ENCODE results near the gene BEGAIN. TPM values are rescaled to one million over a fixed set of nuclear protein-coding genes. Genes with fewer than 3 reads are reported as not detected.

The BEGAIN gene
- polyA plus RNA-seq, 1 donor from 2014 or later: 10.9 TPM

DNA sequence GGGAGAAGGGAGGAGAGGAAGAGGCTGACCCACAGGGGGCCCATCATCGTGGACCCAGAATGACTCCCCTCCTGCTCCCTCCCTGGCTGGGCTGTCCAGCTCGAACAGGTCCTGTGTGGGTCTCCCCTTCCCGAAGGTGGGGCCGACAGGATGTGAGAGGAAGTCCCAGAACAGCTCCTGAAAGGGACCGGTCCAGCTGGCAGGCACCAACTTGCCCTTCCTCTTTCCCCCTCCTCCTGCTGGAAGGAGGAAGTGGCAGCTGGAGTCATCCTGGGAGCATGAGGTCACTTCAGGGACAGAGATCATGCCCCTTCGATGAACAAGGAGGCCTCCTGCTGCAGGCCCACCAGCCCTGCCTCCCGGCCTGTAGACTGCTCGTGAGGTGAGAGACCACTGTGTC lies 35.0 kb upstream of the BEGAIN start:
- Histone ChIP-seq H3K4me2 (ENCODE audit: low read length) (no peak overlapping the region), H3K27ac (ENCODE audit: low read length) (no peak overlapping the region), H3K4me3 (ENCODE audit: low read length) (no peak overlapping the region), H2AFZ (ENCODE audit: low read depth, low read length) (no peak overlapping the region), H3F3A (ENCODE audit: insufficient read depth, low read length, poor library complexity, severe bottlenecking) (no peaks in the 10 kb centered on the region), H3K79me2 (replicated peaks; ENCODE audit: insufficient read depth, low read length) (no peaks in the 10 kb centered on the region), H4K20me1 (ENCODE audit: insufficient read depth) (no peaks in the 10 kb centered on the region), H3K9me2 (ENCODE audit: insufficient read depth, low read length) (no peaks in the 10 kb centered on the region), H3K27me3 (ENCODE audit: insufficient read depth, low read depth, low read length) (no peaks in the 10 kb centered on the region), H3K9me3 (ENCODE audit: low read length) (no peaks in the 10 kb centered on the region), H3K36me3 (ENCODE audit: insufficient read depth, low read length) (no peaks in the 10 kb centered on the region), H3K9ac (ENCODE audit: low read length) (no peak overlapping the region)
- TF ChIP-seq MXI1 (conservative IDR thresholded peaks at IDR 0.05; ENCODE audit: poor library complexity, severe bottlenecking) (no peak), RAD21 (conservative IDR thresholded peaks at IDR 0.05) (no peak), EZH2 (IDR thresholded peaks at IDR 0.05; ENCODE audit: borderline replicate concordance, insufficient read depth, low read length, poor library complexity, severe bottlenecking) (no peak), POLR2AphosphoS5 (IDR thresholded peaks at IDR 0.05) (no peak), EP300 (conservative IDR thresholded peaks at IDR 0.05; ENCODE audit: poor library complexity, severe bottlenecking) (no peak), TAF1 (IDR thresholded peaks at IDR 0.05; ENCODE audit: low read depth) (no peak), SMC3 (conservative IDR thresholded peaks at IDR 0.05; ENCODE audit: poor library complexity) (no peak)
- TF ChIP-seq, protein P1, sequence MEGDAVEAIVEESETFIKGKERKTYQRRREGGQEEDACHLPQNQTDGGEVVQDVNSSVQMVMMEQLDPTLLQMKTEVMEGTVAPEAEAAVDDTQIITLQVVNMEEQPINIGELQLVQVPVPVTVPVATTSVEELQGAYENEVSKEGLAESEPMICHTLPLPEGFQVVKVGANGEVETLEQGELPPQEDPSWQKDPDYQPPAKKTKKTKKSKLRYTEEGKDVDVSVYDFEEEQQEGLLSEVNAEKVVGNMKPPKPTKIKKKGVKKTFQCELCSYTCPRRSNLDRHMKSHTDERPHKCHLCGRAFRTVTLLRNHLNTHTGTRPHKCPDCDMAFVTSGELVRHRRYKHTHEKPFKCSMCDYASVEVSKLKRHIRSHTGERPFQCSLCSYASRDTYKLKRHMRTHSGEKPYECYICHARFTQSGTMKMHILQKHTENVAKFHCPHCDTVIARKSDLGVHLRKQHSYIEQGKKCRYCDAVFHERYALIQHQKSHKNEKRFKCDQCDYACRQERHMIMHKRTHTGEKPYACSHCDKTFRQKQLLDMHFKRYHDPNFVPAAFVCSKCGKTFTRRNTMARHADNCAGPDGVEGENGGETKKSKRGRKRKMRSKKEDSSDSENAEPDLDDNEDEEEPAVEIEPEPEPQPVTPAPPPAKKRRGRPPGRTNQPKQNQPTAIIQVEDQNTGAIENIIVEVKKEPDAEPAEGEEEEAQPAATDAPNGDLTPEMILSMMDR (IDR thresholded peaks at IDR 0.05; ENCODE audit: poor library complexity, severe bottlenecking): no peak
- TF ChIP-seq, protein P2, sequence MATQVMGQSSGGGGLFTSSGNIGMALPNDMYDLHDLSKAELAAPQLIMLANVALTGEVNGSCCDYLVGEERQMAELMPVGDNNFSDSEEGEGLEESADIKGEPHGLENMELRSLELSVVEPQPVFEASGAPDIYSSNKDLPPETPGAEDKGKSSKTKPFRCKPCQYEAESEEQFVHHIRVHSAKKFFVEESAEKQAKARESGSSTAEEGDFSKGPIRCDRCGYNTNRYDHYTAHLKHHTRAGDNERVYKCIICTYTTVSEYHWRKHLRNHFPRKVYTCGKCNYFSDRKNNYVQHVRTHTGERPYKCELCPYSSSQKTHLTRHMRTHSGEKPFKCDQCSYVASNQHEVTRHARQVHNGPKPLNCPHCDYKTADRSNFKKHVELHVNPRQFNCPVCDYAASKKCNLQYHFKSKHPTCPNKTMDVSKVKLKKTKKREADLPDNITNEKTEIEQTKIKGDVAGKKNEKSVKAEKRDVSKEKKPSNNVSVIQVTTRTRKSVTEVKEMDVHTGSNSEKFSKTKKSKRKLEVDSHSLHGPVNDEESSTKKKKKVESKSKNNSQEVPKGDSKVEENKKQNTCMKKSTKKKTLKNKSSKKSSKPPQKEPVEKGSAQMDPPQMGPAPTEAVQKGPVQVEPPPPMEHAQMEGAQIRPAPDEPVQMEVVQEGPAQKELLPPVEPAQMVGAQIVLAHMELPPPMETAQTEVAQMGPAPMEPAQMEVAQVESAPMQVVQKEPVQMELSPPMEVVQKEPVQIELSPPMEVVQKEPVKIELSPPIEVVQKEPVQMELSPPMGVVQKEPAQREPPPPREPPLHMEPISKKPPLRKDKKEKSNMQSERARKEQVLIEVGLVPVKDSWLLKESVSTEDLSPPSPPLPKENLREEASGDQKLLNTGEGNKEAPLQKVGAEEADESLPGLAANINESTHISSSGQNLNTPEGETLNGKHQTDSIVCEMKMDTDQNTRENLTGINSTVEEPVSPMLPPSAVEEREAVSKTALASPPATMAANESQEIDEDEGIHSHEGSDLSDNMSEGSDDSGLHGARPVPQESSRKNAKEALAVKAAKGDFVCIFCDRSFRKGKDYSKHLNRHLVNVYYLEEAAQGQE (IDR thresholded peaks at IDR 0.05; ENCODE audit: borderline replicate concordance): no peak

- Histone ChIP-seq H3K36me3 (ENCODE audit: insufficient read depth, low read length) (no peaks in the 10 kb centered on the region), H3K9me2 (ENCODE audit: insufficient read depth, low read length) (no peaks in the 10 kb centered on the region), H3K9ac (ENCODE audit: low read length) (no peak overlapping the region), H2AFZ (ENCODE audit: low read depth, low read length) (no peak overlapping the region), H3F3A (ENCODE audit: insufficient read depth, low read length, poor library complexity, severe bottlenecking) (no peaks in the 10 kb centered on the region), H3K79me2 (replicated peaks; ENCODE audit: insufficient read depth, low read length) (no peaks in the 10 kb centered on the region), H3K27me3 (ENCODE audit: insufficient read depth, low read depth, low read length) (no peaks in the 10 kb centered on the region), H4K20me1 (ENCODE audit: insufficient read depth) (no peaks in the 10 kb centered on the region), H3K4me3 (ENCODE audit: low read length) (no peak overlapping the region), H3K4me2 (ENCODE audit: low read length) (no peak overlapping the region), H3K27ac (ENCODE audit: low read length) (no peak overlapping the region), H3K9me3 (ENCODE audit: low read length) (no peaks in the 10 kb centered on the region)
- TF ChIP-seq, protein P2 (IDR thresholded peaks at IDR 0.05; ENCODE audit: borderline replicate concordance): no peak
- TF ChIP-seq TAF1 (IDR thresholded peaks at IDR 0.05; ENCODE audit: low read depth): no peak
- no peak for TF ChIP-seq EZH2 (IDR thresholded peaks at IDR 0.05; ENCODE audit: borderline replicate concordance, insufficient read depth, low read length, poor library complexity, severe bottlenecking)
- no peak for TF ChIP-seq POLR2AphosphoS5 (IDR thresholded peaks at IDR 0.05)
- no peak for TF ChIP-seq MXI1 (conservative IDR thresholded peaks at IDR 0.05; ENCODE audit: poor library complexity, severe bottlenecking)
- TF ChIP-seq SMC3 (conservative IDR thresholded peaks at IDR 0.05; ENCODE audit: poor library complexity): no peak
- TF ChIP-seq, protein P1 (IDR thresholded peaks at IDR 0.05; ENCODE audit: poor library complexity, severe bottlenecking): no peak
- TF ChIP-seq EP300 (conservative IDR thresholded peaks at IDR 0.05; ENCODE audit: poor library complexity, severe bottlenecking): no peak
- TF ChIP-seq RAD21 (conservative IDR thresholded peaks at IDR 0.05): no peak
Observed at GRCh38 chr14:100621806-100622205, 34.6 kb upstream of the BEGAIN start.
